CD14-positive monocyte (primary cell): ENCODE data around the gene GALC. TPM values are rescaled to one million over a fixed set of nuclear protein-coding genes. Genes with fewer than 3 reads are reported as not detected.

Experiments used
- DNase-seq, 3 donors: peaks; one replicate each; pipeline ENCODE4 v3.0.0-alpha.2; 2011 to 2022
- H2AFZ ChIP-seq: 2 replicates; pipeline ENCODE4 v1.6.0; 2012; ENCODE audit warnings: mild to moderate bottlenecking, low read depth, low read length, inconsistent platforms; ENCODE audit not compliant: insufficient read depth, poor library complexity, severe bottlenecking
- H3K27ac ChIP-seq, 2 donors: 1 replicate in 1 of 2; 2 replicates in 1 of 2; pipeline ENCODE4 v1.5.1; 2012 to 2013; ENCODE audit warnings: low read length in 2 of 2, control low read depth in 1 of 2, inconsistent platforms in 1 of 2, low read depth in 1 of 2, mild to moderate bottlenecking in 1 of 2
- H3K27me3 ChIP-seq, 2 donors: one replicate each; pipeline versions ENCODE4 v1.6.0 to v1.6.1; 2011 to 2013; ENCODE audit warnings: low read length in 2 of 2; ENCODE audit not compliant: control insufficient read depth in 2 of 2, insufficient read depth in 2 of 2
- H3K36me3 ChIP-seq, 2 donors: replicated peaks in 1 of 2; 1 replicate in 1 of 2; 2 replicates in 1 of 2; pipeline versions ENCODE4 v1.5.1 to v1.6.1; 2012 to 2013; ENCODE audit warnings: low read length in 2 of 2, control low read depth in 1 of 2, inconsistent platforms in 1 of 2, mild to moderate bottlenecking in 1 of 2; ENCODE audit not compliant: insufficient read depth in 2 of 2, control insufficient read depth in 1 of 2
- H3K4me1 ChIP-seq, 2 donors: 1 replicate in 1 of 2; 2 replicates in 1 of 2; pipeline versions ENCODE4 v1.5.1 to v1.6.1; 2012 to 2013; ENCODE audit warnings: low read length in 2 of 2, control low read depth in 1 of 2, inconsistent platforms in 1 of 2, mild to moderate bottlenecking in 1 of 2, moderate library complexity in 1 of 2; ENCODE audit not compliant: insufficient read depth in 2 of 2, control insufficient read depth in 1 of 2
- H3K4me2 ChIP-seq: replicated peaks from 2 replicates; pipeline ENCODE3; 2012; ENCODE audit warnings: low read length, moderate library complexity, mild to moderate bottlenecking; ENCODE audit not compliant: poor library complexity, severe bottlenecking; ENCODE audit errors: extremely low read depth
- H3K4me3 ChIP-seq, 3 experiments: fragments of 200-600 bp in 1 of 3; sonication (generic) in 1 of 3; replicated peaks in 1 of 3; 1 replicate in 2 of 3; 2 replicates in 1 of 3; pipeline ENCODE4 v1.5.1; 2011 to 2013; ENCODE audit warnings: low read length in 3 of 3, mild to moderate bottlenecking in 3 of 3, control low read depth in 2 of 3, low read depth in 2 of 3, inconsistent platforms in 1 of 3, moderate library complexity in 1 of 3
- H3K79me2 ChIP-seq: 2 replicates; pipeline ENCODE4 v1.6.0; 2012; ENCODE audit warnings: mild to moderate bottlenecking, control low read depth, inconsistent platforms, low read length, moderate library complexity; ENCODE audit not compliant: insufficient read depth
- H3K9ac ChIP-seq: 2 replicates; pipeline ENCODE4 v1.6.0; 2017; ENCODE audit warnings: low read length, mild to moderate bottlenecking; ENCODE audit not compliant: insufficient read depth, poor library complexity, severe bottlenecking
- H3K9me3 ChIP-seq, 2 donors: replicated peaks in 1 of 2; 1 replicate in 1 of 2; 2 replicates in 1 of 2; pipeline versions ENCODE4 v1.5.1 to v1.6.1; 2012 to 2013; ENCODE audit warnings: low read length in 2 of 2, control low read depth in 1 of 2; ENCODE audit not compliant: control insufficient read depth in 1 of 2, insufficient read depth in 1 of 2
- H4K20me1 ChIP-seq: 2 replicates; pipeline ENCODE4 v1.6.0; 2012; ENCODE audit warnings: mild to moderate bottlenecking, low read length, control low read depth, moderate library complexity; ENCODE audit not compliant: insufficient read depth
- H3K27ac Mint-ChIP-seq, 7 donors: one replicate each; pipeline ENCODE4 v1.8.0; 2020; ENCODE audit warnings: mild to moderate bottlenecking in 7 of 7, mixed read lengths in 7 of 7, moderate library complexity in 6 of 7, inconsistent platforms in 2 of 7
- H3K27me3 Mint-ChIP-seq, 3 donors: one replicate each; pipeline ENCODE4 v1.8.0; 2021 to 2022; ENCODE audit warnings: low read depth in 3 of 3, mild to moderate bottlenecking in 3 of 3, mixed read lengths in 3 of 3, moderate library complexity in 3 of 3, inconsistent platforms in 1 of 3
- H3K36me3 Mint-ChIP-seq, 2 donors: one replicate each; pipeline ENCODE4 v1.8.0; 2020; ENCODE audit warnings: mixed read lengths in 2 of 2, inconsistent platforms in 1 of 2, mild to moderate bottlenecking in 1 of 2
- H3K4me1 Mint-ChIP-seq: one replicate; pipeline ENCODE4 v1.8.0; 2020; ENCODE audit warnings: mild to moderate bottlenecking, mixed read lengths
- H3K4me3 Mint-ChIP-seq, 2 donors: one replicate each; pipeline ENCODE4 v1.8.0; 2020; ENCODE audit warnings: mild to moderate bottlenecking in 2 of 2, mixed read lengths in 2 of 2, moderate library complexity in 1 of 2
- H3K9me3 Mint-ChIP-seq, 7 donors: one replicate each; pipeline ENCODE4 v1.8.0; 2020 to 2022; ENCODE audit warnings: mixed read lengths in 7 of 7, mild to moderate bottlenecking in 6 of 7, moderate library complexity in 6 of 7, inconsistent platforms in 2 of 7
- WGBS: methylation state at CpG from one replicate; pipeline ENCODE4 v1.1.5; 2013; ENCODE audit warnings: missing lambda C conversion rate; ENCODE audit not compliant: insufficient coverage; 5-methylcytosine and 5-hydroxymethylcytosine counted together
- intact Hi-C, 2 donors: fragments of 100-400 bp; cut with micrococcal nuclease; formaldehyde crosslinking; loops; one replicate each; pipeline versions ENCODE4 v1.15.0 to v1.15.1; 2023
- polyA plus RNA-seq, 3 donors: library from polyadenylated mRNA; depleted of rRNA in 1 of 3; unstranded in 2 of 3; stranded (reverse) in 1 of 3; fragments of 300-500 nt in 2 of 3; fragments of >200 nt in 1 of 3; fragmentation: Illumina TruSeq in 2 of 3; gene quantifications; 1 replicate in 2 of 3; 2 replicates in 1 of 3; pipeline ENCODE4 v1.2.3, GENCODE V29; 2012 to 2021
- TF ChIP-seq, protein P1 (sequence below): fragments of 200-600 bp; IDR thresholded peaks from one replicate; pipeline ENCODE4 v1.8.0; 2022; ENCODE audit warnings: antibody characterized with exemption, mild to moderate bottlenecking

The GALC gene
- polyA plus RNA-seq, 3 donors: 28.6 to 40.6 (median 33.8) TPM

DNA sequence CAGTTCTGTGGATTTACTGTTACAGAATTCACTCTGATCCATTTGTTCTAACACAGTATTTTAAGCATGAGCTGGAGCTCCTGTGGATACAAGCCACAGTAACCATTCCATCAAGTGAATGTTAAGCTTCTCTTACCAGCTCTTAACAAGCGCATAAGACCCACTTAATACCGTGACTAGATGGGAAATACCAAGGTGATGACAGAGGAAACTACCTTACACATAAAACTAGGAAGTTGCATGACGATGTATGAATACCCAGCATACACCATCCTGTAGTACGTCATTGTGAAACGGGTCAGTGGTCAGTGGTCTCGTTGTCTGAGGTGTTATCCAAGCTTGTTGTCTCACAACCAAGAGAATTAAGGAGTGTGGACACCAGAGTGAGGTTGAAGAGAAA is 2.0 kb upstream of the GALC start:
- DNase-seq: peak; percentile 63 to 96 (median 74)
- Mint-ChIP-seq H3K27me3 (no peaks in the 10 kb centered on the region), H3K9me3 (peaks cover 0 to 2% (median 0%) of the 10 kb centered on the region in 7 donors), H3K27ac (peak overlapping the region in 6 of 7 donors; percentile 45 to 85 (median 76)), H3K36me3 (peaks cover 3 to 4% of the 10 kb centered on the region in 2 donors), H3K4me1 (peaks cover 72% of the 10 kb centered on the region), H3K4me3 (no peak overlapping the region)
- no peaks in the 10 kb centered on the region for H3K36me3 ChIP-seq
- no peaks in the 10 kb centered on the region for H3K27me3 ChIP-seq
- no peak overlapping the region for H3K9ac ChIP-seq
- H3K4me1 ChIP-seq: peaks cover 65 to 73% of the 10 kb centered on the region in 2 donors
- TF ChIP-seq, protein P1, sequence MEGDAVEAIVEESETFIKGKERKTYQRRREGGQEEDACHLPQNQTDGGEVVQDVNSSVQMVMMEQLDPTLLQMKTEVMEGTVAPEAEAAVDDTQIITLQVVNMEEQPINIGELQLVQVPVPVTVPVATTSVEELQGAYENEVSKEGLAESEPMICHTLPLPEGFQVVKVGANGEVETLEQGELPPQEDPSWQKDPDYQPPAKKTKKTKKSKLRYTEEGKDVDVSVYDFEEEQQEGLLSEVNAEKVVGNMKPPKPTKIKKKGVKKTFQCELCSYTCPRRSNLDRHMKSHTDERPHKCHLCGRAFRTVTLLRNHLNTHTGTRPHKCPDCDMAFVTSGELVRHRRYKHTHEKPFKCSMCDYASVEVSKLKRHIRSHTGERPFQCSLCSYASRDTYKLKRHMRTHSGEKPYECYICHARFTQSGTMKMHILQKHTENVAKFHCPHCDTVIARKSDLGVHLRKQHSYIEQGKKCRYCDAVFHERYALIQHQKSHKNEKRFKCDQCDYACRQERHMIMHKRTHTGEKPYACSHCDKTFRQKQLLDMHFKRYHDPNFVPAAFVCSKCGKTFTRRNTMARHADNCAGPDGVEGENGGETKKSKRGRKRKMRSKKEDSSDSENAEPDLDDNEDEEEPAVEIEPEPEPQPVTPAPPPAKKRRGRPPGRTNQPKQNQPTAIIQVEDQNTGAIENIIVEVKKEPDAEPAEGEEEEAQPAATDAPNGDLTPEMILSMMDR: no peak
- H4K20me1 ChIP-seq: no peaks in the 10 kb centered on the region
- no peak overlapping the region for H3K4me2 ChIP-seq
- peak overlapping the region in 1 of 2 donors; percentile 73 for H3K27ac ChIP-seq
- H3K79me2 ChIP-seq: peaks cover 30% of the 10 kb centered on the region
- intact Hi-C loops: loop anchor here in 1 of 2 donors (10.0 kb wide), 1 partner anchor 50 kb away; no protein-coding TSS in a partner anchor
- H3K4me3 ChIP-seq: no peak overlapping the region
- no CpG with 5 or more reads among the region's 6 CpGs for WGBS
- no peak overlapping the region for H2AFZ ChIP-seq
- H3K9me3 ChIP-seq: no peaks in the 10 kb centered on the region

DNA sequence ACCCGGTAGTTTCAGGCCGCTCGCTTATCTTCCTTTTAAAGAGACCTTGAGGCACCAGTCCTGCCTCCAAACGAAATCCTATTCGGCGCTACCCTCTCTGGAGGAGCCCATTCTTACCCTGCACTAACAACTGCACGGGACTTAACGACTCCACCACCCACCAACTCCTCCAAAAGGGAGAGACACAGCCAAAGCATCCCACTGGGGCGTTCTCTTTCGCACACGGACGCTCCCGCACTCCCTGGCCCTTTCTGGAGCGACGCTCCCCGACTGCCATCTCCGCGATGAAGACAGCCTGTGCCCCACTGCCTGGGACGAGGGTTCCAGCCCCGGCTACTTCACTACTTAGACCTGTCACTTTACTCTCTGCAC is 650 bp downstream of the GALC start:
- Mint-ChIP-seq H3K9me3 (peaks cover 0 to 2% (median 0%) of the 10 kb centered on the region in 7 donors), H3K27ac (peak overlapping the region; percentile 96 to 98 (median 98)), H3K4me1 (peaks cover 62% of the 10 kb centered on the region), H3K4me3 (peak overlapping the region; percentile 96 to 98), H3K27me3 (no peaks in the 10 kb centered on the region), H3K36me3 (peaks cover 5 to 13% of the 10 kb centered on the region in 2 donors)
- WGBS: 17% methylated on average over 20 of the region's 20 CpGs
- TF ChIP-seq, protein P1: no peak
- peak overlapping the region; percentile 61 to 80 (median 78) for H3K4me3 ChIP-seq
- peaks cover 51 to 56% of the 10 kb centered on the region in 2 donors for H3K4me1 ChIP-seq
- H3K27ac ChIP-seq: peak overlapping the region; percentile 88 to 95
- intact Hi-C loops: loop anchor here in 1 of 2 donors (10.0 kb wide), 1 partner anchor 52 kb away; no protein-coding TSS in a partner anchor
- peak overlapping the region; percentile 96 for H3K9ac ChIP-seq
- peak overlapping the region; percentile 82 for H3K4me2 ChIP-seq
- H3K9me3 ChIP-seq: no peaks in the 10 kb centered on the region
- no peaks in the 10 kb centered on the region for H3K27me3 ChIP-seq
- no peaks in the 10 kb centered on the region for H4K20me1 ChIP-seq
- H2AFZ ChIP-seq: peak overlapping the region; percentile 86
- DNase-seq: no peak
- peaks cover 49% of the 10 kb centered on the region for H3K79me2 ChIP-seq
- peaks cover 0 to 4% of the 10 kb centered on the region in 2 donors for H3K36me3 ChIP-seq
